HEK293T (cell line): ENCODE results near the gene FCN1.

Source experiments
- CTCF ChIA-PET: fragments of 350-600 bp; formaldehyde crosslinking; extraction: SDS; loops from one replicate; lab custom pipeline; 2021; ENCODE audit warnings: antibody characterized with exemption, inconsistent platforms; lab: Yijun Ruan, JAX
- POLR2A ChIA-PET: fragments of 350-600 bp; formaldehyde crosslinking; extraction: SDS; loops from one replicate; lab custom pipeline; 2020; ENCODE audit warnings: antibody characterized with exemption, inconsistent platforms; lab: Yijun Ruan, JAX
- DNase-seq: peaks from one replicate; pipeline ENCODE4 v3.0.0; 2012; ENCODE audit warnings: mixed read lengths; ENCODE audit errors: extremely low spot score
- ARNT ChIP-seq: fragments of 450-650 bp; IDR thresholded peaks from 2 replicates; pipeline ENCODE4 v1.6.1; 2017; ENCODE audit warnings: mild to moderate bottlenecking
- BHLHE40 ChIP-seq: fragments of 450-650 bp; IDR thresholded peaks from 2 replicates; pipeline ENCODE4 v1.6.1; 2016; ENCODE audit warnings: mild to moderate bottlenecking, moderate library complexity, borderline replicate concordance
- CTBP1 ChIP-seq: fragments of 450-650 bp; IDR thresholded peaks from 2 replicates; pipeline ENCODE4 v1.6.1; 2016; ENCODE audit warnings: borderline replicate concordance
- ELF4 ChIP-seq: fragments of 450-650 bp; IDR thresholded peaks from 2 replicates; pipeline ENCODE4 v1.6.1; 2017; ENCODE audit warnings: antibody characterized with exemption
- FOXA1 ChIP-seq: fragments of 450-650 bp; IDR thresholded peaks from 2 replicates; pipeline ENCODE4 v1.6.1; 2016; ENCODE audit warnings: mild to moderate bottlenecking
- FOXK2 ChIP-seq: fragments of 450-650 bp; IDR thresholded peaks from 2 replicates; pipeline ENCODE4 v1.6.1; 2016; ENCODE audit warnings: mild to moderate bottlenecking
- FOXM1 ChIP-seq: fragments of 450-650 bp; IDR thresholded peaks from 2 replicates; pipeline ENCODE4 v1.6.1; 2017; ENCODE audit warnings: mild to moderate bottlenecking, borderline replicate concordance
- HDGF ChIP-seq: fragments of 450-650 bp; IDR thresholded peaks from 2 replicates; pipeline ENCODE4 v1.6.1; 2017; ENCODE audit warnings: antibody characterized with exemption, borderline replicate concordance
- LEF1 ChIP-seq: fragments of 450-650 bp; IDR thresholded peaks from 2 replicates; pipeline ENCODE4 v1.6.1; 2017; ENCODE audit warnings: mild to moderate bottlenecking, borderline replicate concordance
- NFRKB ChIP-seq: fragments of 450-650 bp; IDR thresholded peaks from 2 replicates; pipeline ENCODE4 v1.6.1; 2016; ENCODE audit warnings: mild to moderate bottlenecking, moderate library complexity
- SP1 ChIP-seq: fragments of 450-650 bp; IDR thresholded peaks from 2 replicates; pipeline ENCODE4 v1.6.1; 2017
- SUZ12 ChIP-seq: fragments of 450-650 bp; IDR thresholded peaks from 2 replicates; pipeline ENCODE4 v1.6.1; 2016; ENCODE audit warnings: mild to moderate bottlenecking
- TARDBP ChIP-seq: fragments of 450-650 bp; IDR thresholded peaks from 2 replicates; pipeline ENCODE4 v1.6.1; 2016
- ZNF384 ChIP-seq: fragments of 450-650 bp; IDR thresholded peaks from 2 replicates; pipeline ENCODE4 v1.6.1; 2016
- TF ChIP-seq, protein P1 (sequence below): fragments of 450-650 bp; IDR thresholded peaks from 2 replicates; pipeline ENCODE4 v1.6.1; 2016

The FCN1 gene

DNA sequence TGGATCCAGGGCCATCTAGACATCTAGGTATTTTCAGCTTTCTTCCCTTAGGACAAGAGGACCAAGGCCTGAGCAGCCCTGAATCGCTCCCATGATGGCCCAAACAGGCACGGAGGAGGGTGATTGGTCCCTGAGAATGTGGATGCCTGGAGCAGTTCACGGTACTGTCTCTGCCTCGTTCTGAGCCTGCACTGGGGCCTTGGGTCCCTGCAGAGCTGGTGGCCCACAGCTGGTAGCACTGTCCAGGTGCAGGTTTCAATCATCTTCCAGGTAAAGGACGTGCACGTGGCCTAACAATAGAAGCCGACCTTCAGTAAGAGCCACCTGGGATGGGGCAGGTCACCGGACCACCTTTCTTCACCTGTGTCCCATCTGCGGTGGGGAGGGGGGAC is 19.4 kb upstream of the FCN1 start:
- DNase-seq = no peak
- POLR2A ChIA-PET = no interaction called here
- TF ChIP-seq TARDBP (no peak), FOXM1 (no peak), CTBP1 (no peak), SP1 (no peak)
- CTCF ChIA-PET = no interaction called here

DNA sequence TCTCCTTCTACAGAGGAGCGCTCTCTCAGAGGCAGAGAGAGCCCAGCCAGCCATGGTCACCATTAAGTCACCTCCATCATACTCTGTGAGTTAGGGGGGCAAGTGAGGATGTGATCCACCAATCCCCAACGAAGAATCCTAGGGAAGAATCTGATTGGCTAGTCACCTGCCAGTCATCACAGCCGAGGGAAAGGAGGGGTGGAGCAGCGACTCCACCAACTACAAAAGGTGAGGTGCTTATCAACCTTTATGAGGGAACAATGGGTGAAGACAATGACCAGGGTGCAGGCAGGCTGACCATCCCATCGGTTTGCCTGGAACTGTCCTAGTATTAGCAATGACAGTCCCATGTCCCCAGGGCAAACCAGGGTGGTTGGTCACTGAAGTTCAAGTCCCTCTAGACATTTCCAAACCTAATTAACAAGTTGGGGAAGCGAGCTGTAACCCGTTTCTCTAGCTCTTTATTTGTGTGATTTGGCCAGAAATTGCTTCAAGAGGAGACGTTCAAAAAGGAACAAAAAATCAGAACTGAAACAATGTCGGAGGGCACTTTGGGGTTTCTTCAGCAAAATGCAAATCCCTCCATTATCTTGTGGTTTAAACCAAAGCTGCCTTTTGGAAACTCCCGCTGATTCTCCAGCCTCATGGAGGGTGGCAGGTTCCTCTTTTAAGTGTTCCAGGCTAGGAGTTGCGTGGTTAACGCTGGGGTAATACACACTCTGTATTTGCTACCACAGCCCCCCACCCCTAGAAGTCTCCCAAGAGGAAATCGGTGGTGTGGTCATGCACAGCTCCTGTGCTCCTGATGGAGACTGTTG is 18.8 kb upstream of the FCN1 start:
- DNase-seq = no peak
- ChIA-PET POLR2A (no interaction called here), CTCF (no interaction called here)
- TF ChIP-seq, protein P1, sequence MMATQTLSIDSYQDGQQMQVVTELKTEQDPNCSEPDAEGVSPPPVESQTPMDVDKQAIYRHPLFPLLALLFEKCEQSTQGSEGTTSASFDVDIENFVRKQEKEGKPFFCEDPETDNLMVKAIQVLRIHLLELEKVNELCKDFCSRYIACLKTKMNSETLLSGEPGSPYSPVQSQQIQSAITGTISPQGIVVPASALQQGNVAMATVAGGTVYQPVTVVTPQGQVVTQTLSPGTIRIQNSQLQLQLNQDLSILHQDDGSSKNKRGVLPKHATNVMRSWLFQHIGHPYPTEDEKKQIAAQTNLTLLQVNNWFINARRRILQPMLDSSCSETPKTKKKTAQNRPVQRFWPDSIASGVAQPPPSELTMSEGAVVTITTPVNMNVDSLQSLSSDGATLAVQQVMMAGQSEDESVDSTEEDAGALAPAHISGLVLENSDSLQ = peak; percentile 89
- no peak for TF ChIP-seq ELF4

GRCh38 chr9:134935701-134936345 is 18.1 kb upstream of the FCN1 start:
- DNase-seq = no peak
- POLR2A ChIA-PET = no interaction called here
- no peak for TF ChIP-seq CTBP1
- no peak for TF ChIP-seq ARNT
- CTCF ChIA-PET = no interaction called here

- DNase-seq = no peak
- CTCF ChIA-PET = no interaction called here
- TF ChIP-seq CTBP1 (no peak), NFRKB (no peak), ELF4 (no peak), HDGF (no peak), FOXM1 (no peak), LEF1 (no peak)
- POLR2A ChIA-PET = no interaction called here
Observed at GRCh38 chr9:134935056-134935640, 17.4 kb upstream of the FCN1 start.

- TF ChIP-seq SUZ12 (no peak), TARDBP (no peak), ZNF384 (no peak), ELF4 (no peak), CTBP1 (no peak), FOXK2 (no peak), BHLHE40 (no peak), NFRKB (no peak), FOXA1 (no peak), ARNT (no peak), FOXM1 (no peak), SP1 (no peak), HDGF (no peak)
- TF ChIP-seq, protein P1 = no peak
- ChIA-PET CTCF (no interaction called here), POLR2A (no interaction called here)
- no peak for DNase-seq
Observed at GRCh38 chr9:134933076-134933659, 15.5 kb upstream of the FCN1 start.

- POLR2A ChIA-PET = no interaction called here
- DNase-seq = no peak
- CTCF ChIA-PET = no interaction called here
- TF ChIP-seq TARDBP (no peak), HDGF (no peak), FOXM1 (no peak), ZNF384 (no peak)
Observed at GRCh38 chr9:134932606-134933005, 14.9 kb upstream of the FCN1 start.

- ChIA-PET CTCF (no interaction called here), POLR2A (no interaction called here)
- TF ChIP-seq TARDBP (no peak), SP1 (no peak), NFRKB (no peak), FOXK2 (no peak), ZNF384 (no peak), HDGF (no peak), ARNT (no peak), FOXM1 (no peak), FOXA1 (no peak)
- TF ChIP-seq, protein P1 = no peak
- no peak for DNase-seq
Observed at GRCh38 chr9:134932171-134932570, 14.5 kb upstream of the FCN1 start.
